HG02885 (cell line): ENCODE data around the gene ZNF385D.

ENCODE experiments used
- ATAC-seq: cut with Tn5 transposase; IDR thresholded peaks from one replicate; pipeline ENCODE4 v1.9.1; 2021; ENCODE audit warnings: mild to moderate bottlenecking; ENCODE audit not compliant: unreplicated experiment, poor library complexity

The ZNF385D gene

GRCh38 chr3:21750831-21751391 is at the start of gene ZNF385D:
Gene ZNF385D (minus strand): TSS chr3:21751210. CDS start chr3:21750916, 294 bp downstream.
- ATAC-seq = no peak

GRCh38 chr3:21798356-21799088 is 47.5 kb upstream of the ZNF385D start:
- ATAC-seq = no peak

- ATAC-seq = no peak
These were observed 44.9 kb upstream of the ZNF385D start for GRCh38 chr3:21795921-21796320.

DNA sequence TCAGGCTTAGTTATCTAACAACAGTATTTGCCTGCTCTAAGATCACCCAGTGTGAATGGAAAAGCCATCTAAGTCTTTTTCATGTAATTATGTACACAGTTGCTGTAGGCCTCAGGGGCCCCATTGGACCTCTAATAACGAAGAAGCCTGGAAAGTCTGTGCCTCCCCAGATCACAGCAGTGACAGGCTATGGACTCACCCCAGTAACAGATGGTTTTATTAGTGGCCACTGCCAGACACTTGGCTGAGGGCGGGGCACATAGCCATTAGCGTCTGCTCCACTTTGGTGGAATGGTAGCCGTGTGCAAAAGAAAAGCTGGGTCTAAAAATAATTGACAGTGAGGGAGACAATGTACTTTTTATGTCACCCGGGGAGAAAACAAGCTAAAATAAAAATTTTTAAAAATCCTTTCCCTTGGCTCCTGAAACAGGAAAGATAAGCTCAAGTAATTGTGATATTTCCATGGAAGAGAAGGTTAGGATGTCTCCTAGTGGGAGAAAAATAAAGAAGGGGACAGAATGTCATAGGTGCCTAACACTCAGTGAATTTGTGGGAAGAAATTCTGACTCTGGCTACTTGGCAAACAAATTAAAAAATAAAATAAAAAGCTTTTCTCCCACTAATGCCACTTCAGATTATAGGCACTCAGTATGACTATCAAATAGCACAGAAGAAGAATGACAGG is 44.3 kb upstream of the ZNF385D start:
- ATAC-seq = no peak

GRCh38 chr3:21794291-21794690 is 43.3 kb upstream of the ZNF385D start:
- ATAC-seq = no peak

- no peak for ATAC-seq
These were observed 41.2 kb upstream of the ZNF385D start for GRCh38 chr3:21792176-21792575.

- no peak for ATAC-seq
These were observed 40.3 kb upstream of the ZNF385D start for GRCh38 chr3:21791356-21791755.

DNA sequence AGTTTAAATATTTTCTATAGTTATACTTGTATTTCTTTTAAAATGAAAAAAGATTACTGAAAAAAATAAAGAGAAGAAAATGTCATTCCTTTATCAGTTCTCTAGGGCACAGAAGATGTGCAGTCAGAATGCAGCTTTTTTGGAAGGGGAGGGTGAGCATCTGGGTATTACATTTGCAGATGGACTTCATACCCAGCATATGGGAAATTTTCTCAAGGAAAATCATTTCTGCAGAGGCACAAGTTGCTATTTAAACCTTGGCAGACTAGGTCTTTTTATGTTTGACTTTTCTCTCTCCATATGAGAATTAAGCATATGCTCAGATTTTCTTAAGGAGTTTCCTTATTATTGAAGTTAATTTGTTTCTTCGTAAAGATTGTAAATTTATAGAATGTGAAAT is 39.5 kb upstream of the ZNF385D start:
- ATAC-seq = no peak

- no peak for ATAC-seq
These were observed 38.7 kb upstream of the ZNF385D start for GRCh38 chr3:21789730-21790129.

GRCh38 chr3:21786438-21786797 is 35.4 kb upstream of the ZNF385D start:
- ATAC-seq = no peak

GRCh38 chr3:21785765-21786437 is 34.9 kb upstream of the ZNF385D start:
- ATAC-seq = no peak

DNA sequence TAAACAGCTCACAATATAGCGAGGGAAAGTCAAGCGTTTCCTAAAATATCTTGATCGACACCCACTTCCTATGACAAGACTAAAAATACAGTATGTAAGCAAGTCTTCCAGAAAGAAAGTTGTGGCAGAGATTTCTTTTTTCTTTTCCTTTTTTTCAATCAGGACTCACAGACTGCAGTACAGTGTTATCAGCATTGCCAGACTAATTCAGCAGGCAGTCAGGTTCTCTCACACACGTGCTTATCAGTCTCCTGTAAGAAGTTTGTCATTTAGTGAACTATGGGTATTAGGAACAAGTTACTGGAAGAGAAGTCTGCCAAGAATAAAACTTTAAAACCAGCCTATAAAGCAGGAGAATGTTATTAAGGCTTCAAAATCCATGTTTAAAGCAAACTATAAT is 32.8 kb upstream of the ZNF385D start:
- ATAC-seq = no peak

DNA sequence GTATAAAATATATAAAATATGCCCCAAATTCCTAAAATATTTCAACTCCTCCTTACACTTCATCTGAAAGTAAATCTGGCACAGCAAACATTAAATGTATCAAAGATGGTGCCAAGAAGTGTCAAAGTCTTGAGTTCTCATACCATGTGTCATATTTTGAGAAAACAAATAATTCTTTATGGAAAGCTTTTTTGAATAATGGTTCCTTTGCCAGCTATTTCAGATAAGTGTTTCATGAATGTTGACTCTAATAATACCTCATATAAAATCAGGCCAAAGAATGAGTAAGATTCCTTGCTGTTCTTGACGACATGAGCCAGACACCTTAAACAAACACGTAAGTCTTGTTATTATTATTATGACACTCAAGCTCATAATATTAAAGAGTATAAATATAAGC is 30.3 kb upstream of the ZNF385D start:
- ATAC-seq = no peak

GRCh38 chr3:21779909-21780308 is 28.9 kb upstream of the ZNF385D start:
- ATAC-seq = no peak

DNA sequence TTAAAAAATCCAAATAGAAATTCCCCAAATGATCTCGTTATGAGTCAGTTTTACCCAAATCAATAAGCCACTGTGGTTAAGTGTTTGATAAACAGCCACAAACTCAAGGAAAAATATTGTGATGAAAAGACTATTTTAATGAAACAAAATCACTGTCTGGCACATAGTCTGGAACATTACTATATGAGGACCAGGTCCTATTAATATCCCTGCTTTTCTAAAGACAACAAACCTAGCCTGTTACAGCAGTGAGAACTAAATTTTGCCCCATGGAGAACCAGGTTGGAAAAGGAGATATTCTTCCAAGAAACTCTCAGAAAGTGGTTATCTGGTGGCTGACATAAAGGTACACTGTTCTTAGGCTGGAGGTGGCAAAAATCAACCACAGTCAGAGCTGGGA is 27.7 kb upstream of the ZNF385D start:
- no peak for ATAC-seq

DNA sequence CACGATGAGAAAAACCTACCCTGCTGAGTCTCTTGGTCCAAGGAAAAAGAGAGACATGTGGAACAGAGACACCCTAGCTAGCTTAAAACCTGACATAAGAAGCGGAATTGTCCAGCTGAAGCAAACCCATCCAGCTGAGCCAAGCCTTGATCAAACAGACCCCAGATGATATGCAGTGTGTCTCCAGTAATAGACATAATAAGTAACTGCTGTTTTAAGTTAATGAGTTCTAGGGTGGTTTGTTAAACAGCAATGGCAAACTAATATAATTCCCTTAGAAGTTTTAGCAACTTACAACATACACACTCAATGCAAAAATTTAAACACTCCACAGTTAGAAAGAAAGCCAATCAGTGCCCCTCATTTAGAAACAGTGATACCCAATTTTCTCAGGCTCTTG is 26.8 kb upstream of the ZNF385D start:
- no peak for ATAC-seq

GRCh38 chr3:21766002-21766401 is 15.0 kb upstream of the ZNF385D start:
- ATAC-seq = no peak

- ATAC-seq = no peak
These were observed 4.9 kb upstream of the ZNF385D start for GRCh38 chr3:21755896-21756295.

DNA sequence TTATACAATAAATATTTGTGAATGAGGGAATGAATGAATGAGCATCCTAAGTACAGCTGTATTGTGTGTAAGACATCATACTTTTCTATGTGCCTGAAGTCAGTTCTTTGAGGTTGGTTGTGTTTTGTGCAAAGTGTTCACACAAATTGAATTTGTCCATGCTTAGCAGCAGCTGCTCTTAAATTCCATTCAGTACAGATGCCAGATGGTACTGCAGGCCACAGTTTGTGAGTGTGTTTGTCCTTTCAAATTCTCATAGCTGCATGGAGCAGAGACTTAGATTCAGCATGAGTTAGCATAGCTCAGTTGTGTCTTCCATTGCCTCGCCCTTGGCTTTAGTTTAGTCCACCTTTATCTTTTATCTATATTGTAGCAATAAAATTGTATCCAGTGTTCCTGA is 3.8 kb upstream of the ZNF385D start:
- ATAC-seq = no peak

GRCh38 chr3:21752749-21753347 is 1.8 kb upstream of the ZNF385D start:
- peak; percentile 54 for ATAC-seq

- no peak for ATAC-seq
These were observed 876 bp upstream of the ZNF385D start for GRCh38 chr3:21751886-21752285.
